ENCODE results near the gene TNFSF15.

DNA sequence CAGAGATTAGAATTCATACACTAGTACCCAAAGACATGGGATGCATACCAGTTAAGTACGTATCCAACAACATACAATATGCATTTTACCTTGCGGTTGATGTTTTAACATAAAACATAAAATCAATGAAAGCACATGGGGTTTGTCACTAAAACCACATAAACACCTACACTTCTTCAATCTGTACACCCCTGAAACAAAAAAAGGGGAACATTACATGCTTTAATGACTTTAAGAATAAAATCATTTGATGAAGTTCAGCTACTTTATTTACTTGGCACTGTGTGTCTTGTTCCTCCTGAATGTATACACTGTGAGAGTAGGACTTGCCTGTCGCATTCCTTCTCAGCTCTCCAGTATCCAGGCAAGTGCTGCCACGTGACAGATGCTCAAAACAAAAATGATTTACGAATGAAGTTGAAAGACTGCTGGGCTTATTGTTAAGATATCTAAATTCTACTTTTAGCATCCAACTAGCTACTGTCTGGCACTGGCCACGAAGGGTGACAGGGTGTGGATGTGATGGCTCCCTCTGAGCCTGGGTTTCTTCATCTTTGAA, 21.0 kb downstream of the TNFSF15 start:
- TF ChIP-seq SP1 (IDR thresholded peaks at IDR 0.05) (no peak), BHLHE40 (IDR thresholded peaks at IDR 0.05; ENCODE audit: borderline replicate concordance) (no peak), SUZ12 (IDR thresholded peaks at IDR 0.05) (no peak), FOXM1 (IDR thresholded peaks at IDR 0.05; ENCODE audit: borderline replicate concordance) (no peak)
